ENCODE results near the gene HOXC9.

DNA sequence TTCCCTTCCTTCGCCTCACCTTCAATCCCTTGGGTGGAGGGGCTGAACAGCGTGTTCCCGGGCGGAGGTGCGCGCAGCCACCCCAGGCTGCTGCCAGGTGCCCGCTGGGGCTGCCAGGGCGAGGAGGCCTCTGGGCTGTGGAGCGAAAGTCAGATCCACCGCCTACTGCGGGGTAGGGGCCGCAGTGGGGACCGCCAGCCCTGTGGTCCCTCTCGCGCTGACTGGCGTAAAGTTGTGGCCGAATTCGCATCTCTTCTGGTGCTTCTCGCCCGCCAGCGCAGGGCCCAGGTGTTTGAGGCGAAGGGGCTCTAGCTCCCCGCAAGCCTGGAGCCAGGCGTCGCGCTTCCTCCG is 46.8 kb downstream of the HOXC9 start:
- TF ChIP-seq, protein P1, sequence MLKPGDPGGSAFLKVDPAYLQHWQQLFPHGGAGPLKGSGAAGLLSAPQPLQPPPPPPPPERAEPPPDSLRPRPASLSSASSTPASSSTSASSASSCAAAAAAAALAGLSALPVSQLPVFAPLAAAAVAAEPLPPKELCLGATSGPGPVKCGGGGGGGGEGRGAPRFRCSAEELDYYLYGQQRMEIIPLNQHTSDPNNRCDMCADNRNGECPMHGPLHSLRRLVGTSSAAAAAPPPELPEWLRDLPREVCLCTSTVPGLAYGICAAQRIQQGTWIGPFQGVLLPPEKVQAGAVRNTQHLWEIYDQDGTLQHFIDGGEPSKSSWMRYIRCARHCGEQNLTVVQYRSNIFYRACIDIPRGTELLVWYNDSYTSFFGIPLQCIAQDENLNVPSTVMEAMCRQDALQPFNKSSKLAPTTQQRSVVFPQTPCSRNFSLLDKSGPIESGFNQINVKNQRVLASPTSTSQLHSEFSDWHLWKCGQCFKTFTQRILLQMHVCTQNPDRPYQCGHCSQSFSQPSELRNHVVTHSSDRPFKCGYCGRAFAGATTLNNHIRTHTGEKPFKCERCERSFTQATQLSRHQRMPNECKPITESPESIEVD (tag by site-specific recombination; IDR thresholded peaks at IDR 0.05), result no peak
- TF ChIP-seq SCRT2 (tag by site-specific recombination; IDR thresholded peaks at IDR 0.05) (no peak), ZSCAN30 (tag by site-specific recombination; IDR thresholded peaks at IDR 0.05) (no peak), ZNF140 (tag by site-specific recombination; IDR thresholded peaks at IDR 0.05) (no peak), ZNF768 (tag by site-specific recombination; IDR thresholded peaks at IDR 0.05) (no peak), ZNF239 (tag by site-specific recombination; IDR thresholded peaks at IDR 0.05) (no peak), ZNF112 (tag by site-specific recombination; IDR thresholded peaks at IDR 0.05) (no peak)
- TF ChIP-seq, protein P2, sequence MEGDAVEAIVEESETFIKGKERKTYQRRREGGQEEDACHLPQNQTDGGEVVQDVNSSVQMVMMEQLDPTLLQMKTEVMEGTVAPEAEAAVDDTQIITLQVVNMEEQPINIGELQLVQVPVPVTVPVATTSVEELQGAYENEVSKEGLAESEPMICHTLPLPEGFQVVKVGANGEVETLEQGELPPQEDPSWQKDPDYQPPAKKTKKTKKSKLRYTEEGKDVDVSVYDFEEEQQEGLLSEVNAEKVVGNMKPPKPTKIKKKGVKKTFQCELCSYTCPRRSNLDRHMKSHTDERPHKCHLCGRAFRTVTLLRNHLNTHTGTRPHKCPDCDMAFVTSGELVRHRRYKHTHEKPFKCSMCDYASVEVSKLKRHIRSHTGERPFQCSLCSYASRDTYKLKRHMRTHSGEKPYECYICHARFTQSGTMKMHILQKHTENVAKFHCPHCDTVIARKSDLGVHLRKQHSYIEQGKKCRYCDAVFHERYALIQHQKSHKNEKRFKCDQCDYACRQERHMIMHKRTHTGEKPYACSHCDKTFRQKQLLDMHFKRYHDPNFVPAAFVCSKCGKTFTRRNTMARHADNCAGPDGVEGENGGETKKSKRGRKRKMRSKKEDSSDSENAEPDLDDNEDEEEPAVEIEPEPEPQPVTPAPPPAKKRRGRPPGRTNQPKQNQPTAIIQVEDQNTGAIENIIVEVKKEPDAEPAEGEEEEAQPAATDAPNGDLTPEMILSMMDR (tag by site-specific recombination; IDR thresholded peaks at IDR 0.05), result no peak
- TF ChIP-seq, protein P3, sequence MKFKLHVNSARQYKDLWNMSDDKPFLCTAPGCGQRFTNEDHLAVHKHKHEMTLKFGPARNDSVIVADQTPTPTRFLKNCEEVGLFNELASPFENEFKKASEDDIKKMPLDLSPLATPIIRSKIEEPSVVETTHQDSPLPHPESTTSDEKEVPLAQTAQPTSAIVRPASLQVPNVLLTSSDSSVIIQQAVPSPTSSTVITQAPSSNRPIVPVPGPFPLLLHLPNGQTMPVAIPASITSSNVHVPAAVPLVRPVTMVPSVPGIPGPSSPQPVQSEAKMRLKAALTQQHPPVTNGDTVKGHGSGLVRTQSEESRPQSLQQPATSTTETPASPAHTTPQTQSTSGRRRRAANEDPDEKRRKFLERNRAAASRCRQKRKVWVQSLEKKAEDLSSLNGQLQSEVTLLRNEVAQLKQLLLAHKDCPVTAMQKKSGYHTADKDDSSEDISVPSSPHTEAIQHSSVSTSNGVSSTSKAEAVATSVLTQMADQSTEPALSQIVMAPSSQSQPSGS (tag by site-specific recombination; IDR thresholded peaks at IDR 0.05; ENCODE audit: low read depth), result no peak
- TF ChIP-seq, protein P4, sequence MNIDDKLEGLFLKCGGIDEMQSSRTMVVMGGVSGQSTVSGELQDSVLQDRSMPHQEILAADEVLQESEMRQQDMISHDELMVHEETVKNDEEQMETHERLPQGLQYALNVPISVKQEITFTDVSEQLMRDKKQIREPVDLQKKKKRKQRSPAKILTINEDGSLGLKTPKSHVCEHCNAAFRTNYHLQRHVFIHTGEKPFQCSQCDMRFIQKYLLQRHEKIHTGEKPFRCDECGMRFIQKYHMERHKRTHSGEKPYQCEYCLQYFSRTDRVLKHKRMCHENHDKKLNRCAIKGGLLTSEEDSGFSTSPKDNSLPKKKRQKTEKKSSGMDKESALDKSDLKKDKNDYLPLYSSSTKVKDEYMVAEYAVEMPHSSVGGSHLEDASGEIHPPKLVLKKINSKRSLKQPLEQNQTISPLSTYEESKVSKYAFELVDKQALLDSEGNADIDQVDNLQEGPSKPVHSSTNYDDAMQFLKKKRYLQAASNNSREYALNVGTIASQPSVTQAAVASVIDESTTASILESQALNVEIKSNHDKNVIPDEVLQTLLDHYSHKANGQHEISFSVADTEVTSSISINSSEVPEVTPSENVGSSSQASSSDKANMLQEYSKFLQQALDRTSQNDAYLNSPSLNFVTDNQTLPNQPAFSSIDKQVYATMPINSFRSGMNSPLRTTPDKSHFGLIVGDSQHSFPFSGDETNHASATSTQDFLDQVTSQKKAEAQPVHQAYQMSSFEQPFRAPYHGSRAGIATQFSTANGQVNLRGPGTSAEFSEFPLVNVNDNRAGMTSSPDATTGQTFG (tag by site-specific recombination; IDR thresholded peaks at IDR 0.05; ENCODE audit: borderline replicate concordance), result no peak

Data from HEK293 (cell line).